Measurements from ENCODE around the gene NME1. TPM values are rescaled to one million over a fixed set of nuclear protein-coding genes. Genes with fewer than 3 reads are reported as not detected.

NME1 gene
- total and polyA plus RNA-seq, 9 of the 15 experiments (the other 6 are each of a cell fraction or from before 2014, with no cell fraction given): 449 to 1,588 (median 604) TPM

- peak; percentile 80; the same call in 1 of the 2 replicates for TF ChIP-seq THAP12 (CRISPR knock-in tag; IDR thresholded peaks at IDR 0.05)
- TF ChIP-seq VEZF1 (CRISPR knock-in tag; IDR thresholded peaks at IDR 0.05): no peak; the same call in none of the 2 replicates
- TF ChIP-seq MXI1 (IDR thresholded peaks at IDR 0.05; ENCODE audit: low read depth, low read length): peak; percentile 80
- no peak for TF ChIP-seq ZNF398 (CRISPR knock-in tag; IDR thresholded peaks at IDR 0.05)
- TF ChIP-seq ERF (CRISPR knock-in tag; IDR thresholded peaks at IDR 0.05): 0 out of 2 replicates have a peak, but pooled peaks have one; percentile 75
- TF ChIP-seq CBFA2T3 (IDR thresholded peaks at IDR 0.05): peak; percentile 48; the same call in 1 of the 2 replicates
- 0 out of 2 replicates have a peak, but pooled peaks have one; percentile 48 for TF ChIP-seq ZC3H4 (CRISPR knock-in tag; IDR thresholded peaks at IDR 0.05; ENCODE audit: borderline replicate concordance)
- TF ChIP-seq ZKSCAN1 (IDR thresholded peaks at IDR 0.05; ENCODE audit: low read depth, low read length): peak; percentile 97
- peak; percentile 79; the same call in 1 of the 2 replicates for TF ChIP-seq MECOM (CRISPR knock-in tag; IDR thresholded peaks at IDR 0.05)
- no peak for TF ChIP-seq ARID3A (IDR thresholded peaks at IDR 0.05; ENCODE audit: borderline replicate concordance, low read depth, low read length)
- TF ChIP-seq KHSRP (IDR thresholded peaks at IDR 0.05): no peak
- no peak for TF ChIP-seq ESRRB (CRISPR knock-in tag; IDR thresholded peaks at IDR 0.05; ENCODE audit: borderline replicate concordance)
- TF ChIP-seq HDAC2 (IDR thresholded peaks at IDR 0.05): peak; percentile 77
- TF ChIP-seq RNF2 (IDR thresholded peaks at IDR 0.05): peak; percentile 49; the same call in 1 of the 2 replicates
- peak; percentile 31; the same call in 1 of the 2 replicates for TF ChIP-seq ETV1 (tag; conservative IDR thresholded peaks at IDR 0.05; ENCODE audit: low read depth)
- peak; percentile 96 for TF ChIP-seq JUND (IDR thresholded peaks at IDR 0.05; ENCODE audit: borderline replicate concordance, low read depth, low read length)
- peak; percentile 94; the same call in 2 of the 3 replicates for TF ChIP-seq JUND (tag; IDR thresholded peaks at IDR 0.05; ENCODE audit: borderline replicate concordance, low read depth, low read length)
- peak; percentile 82 for TF ChIP-seq CBFA2T2 (conservative IDR thresholded peaks at IDR 0.05)
- no peak for TF ChIP-seq CBX2 (IDR thresholded peaks at IDR 0.05; ENCODE audit: insufficient read depth, low read length, poor library complexity, severe bottlenecking)
- TF ChIP-seq ZNF766 (CRISPR knock-in tag; conservative IDR thresholded peaks at IDR 0.05): peak; percentile 100
These were observed 31.5 kb upstream of the NME1 start (continued) for GRCh38 chr17:51121620-51122472.

All from K562 (cell line).